ENCODE data around the gene CACNA2D4. TPM values are rescaled to one million over a fixed set of nuclear protein-coding genes. Genes with fewer than 3 reads are reported as not detected.
"Not testable (repeated sequence)": the region's sequence is repeated elsewhere in the genome, so short reads cannot be mapped to it uniquely, and the experiment has no call there.

Gene CACNA2D4
- 1 to 10 TPM in 4 of 8 experiments, under 1 TPM in 4; 0.22 to 2.5 (median 1.1) TPM for total RNA-seq

- Histone ChIP-seq H3K4me1 (replicated peaks in 1 of 2) (peaks cover 10 to 27% of the 10 kb centered on the region in 2 donors), H3K27ac (no peak within 1 kb of the TSS), H3K4me3 (no peak within 1 kb of the TSS)
- in situ Hi-C loops (cut with MboI; ENCODE audit: low pct_unique_long_range_greater_than_20kb in 2 of 9, low sequenced_read_pairs in 9 of 9, unreplicated experiment in 9 of 9), result no loop called here
- peak in 3 of 8 experiments; percentile 31 to 59 (median 31) for ATAC-seq (replicated peaks in 6 of 8)
- 53 to 77% methylated on average over 2 to 4 of the region's 18 CpGs; no CpG with 5 or more reads in 8 of the 10 experiments for WGBS, 10 experiments
Observed at GRCh38 chr12:1918081-1918883, at the start of gene CACNA2D4. CACNA2D4 (minus strand) TSS chr12:1918652; CDS start chr12:1918473, 179 bp downstream.

GRCh38 chr12:1966561-1967226 is 48.2 kb upstream of the CACNA2D4 start:
- Histone ChIP-seq H3K4me3 (no peak overlapping the region), H3K4me1 (replicated peaks in 1 of 2) (no peaks in the 10 kb centered on the region), H3K27ac (no peak overlapping the region)
- in situ Hi-C loops (cut with MboI; ENCODE audit: low pct_unique_long_range_greater_than_20kb in 2 of 9, low sequenced_read_pairs in 9 of 9, unreplicated experiment in 9 of 9), result no loop called here
- 60 to 100% (median 82%) methylated on average over 1 to 4 of the region's 4 CpGs for WGBS, 10 experiments
- peak in 2 of 8 experiments; percentile 41 to 68 for ATAC-seq (replicated peaks in 6 of 8)

GRCh38 chr12:1965916-1966315 is 47.5 kb upstream of the CACNA2D4 start:
- peak in 1 of 8 experiments; percentile 74 for ATAC-seq (replicated peaks in 6 of 8)
- in situ Hi-C loops (cut with MboI; ENCODE audit: low pct_unique_long_range_greater_than_20kb in 2 of 9, low sequenced_read_pairs in 9 of 9, unreplicated experiment in 9 of 9), result no loop called here
- H3K27ac ChIP-seq, result no peak overlapping the region

GRCh38 chr12:1962051-1963020 is 43.9 kb upstream of the CACNA2D4 start:
- no peaks in the 10 kb centered on the region for H3K4me1 ChIP-seq (replicated peaks in 1 of 2)
- 60 to 100% (median 90%) methylated on average over 1 to 5 of the region's 5 CpGs; no CpG with 5 or more reads in 1 of the 10 experiments for WGBS, 10 experiments

More at GRCh38 chr12:1965916-1966315, 47.5 kb upstream of the CACNA2D4 start:
- Histone ChIP-seq H3K4me1 (replicated peaks in 1 of 2) (no peaks in the 10 kb centered on the region), H3K4me3 (no peak overlapping the region)
- 52 to 100% (median 77%) methylated on average over 1 to 2 of the region's 2 CpGs; no CpG with 5 or more reads in 3 of the 10 experiments for WGBS, 10 experiments

GRCh38 chr12:1956716-1957115 is 38.3 kb upstream of the CACNA2D4 start:
- ATAC-seq (replicated peaks in 6 of 8), result no peak
- WGBS, 10 experiments, result 85 to 100% (median 95%) methylated on average over 1 to 3 of the region's 3 CpGs; no CpG with 5 or more reads in 1 of the 10 experiments
- Histone ChIP-seq H3K4me1 (replicated peaks in 1 of 2) (no peaks in the 10 kb centered on the region), H3K27ac (no peak overlapping the region), H3K4me3 (no peak overlapping the region)
- in situ Hi-C loops (cut with MboI; ENCODE audit: low pct_unique_long_range_greater_than_20kb in 2 of 9, low sequenced_read_pairs in 9 of 9, unreplicated experiment in 9 of 9), result no loop called here

More at GRCh38 chr12:1962051-1963020, 43.9 kb upstream of the CACNA2D4 start:
- in situ Hi-C loops (cut with MboI; ENCODE audit: low pct_unique_long_range_greater_than_20kb in 2 of 9, low sequenced_read_pairs in 9 of 9, unreplicated experiment in 9 of 9), result no loop called here
- ATAC-seq (replicated peaks in 6 of 8), result no peak
- H3K27ac ChIP-seq, result no peak overlapping the region
- H3K4me3 ChIP-seq, result no peak overlapping the region

- 70 to 94% (median 88%) methylated on average over 1 to 11 of the region's 15 CpGs; no CpG with 5 or more reads in 1 of the 10 experiments for WGBS, 10 experiments
- Histone ChIP-seq H3K4me1 (replicated peaks in 1 of 2) (no peaks in the 10 kb centered on the region), H3K4me3 (no peak overlapping the region), H3K27ac (no peak overlapping the region)
- ATAC-seq (replicated peaks in 6 of 8), result peak in 1 of 8 experiments; percentile 35
- in situ Hi-C loops (cut with MboI; ENCODE audit: low pct_unique_long_range_greater_than_20kb in 2 of 9, low sequenced_read_pairs in 9 of 9, unreplicated experiment in 9 of 9), result loop anchor here in 7 of 9 experiments (25.0 kb wide), 4 partner anchors 138 to 313 kb away; partner anchors contain the start of genes WNT5B (in 3 of the 7) and LRTM2 (in 1 of the 7)
Observed at GRCh38 chr12:1949771-1950470, 31.5 kb upstream of the CACNA2D4 start.

- Histone ChIP-seq H3K27ac (no peak overlapping the region), H3K4me1 (replicated peaks in 1 of 2) (no peaks in the 10 kb centered on the region), H3K4me3 (no peak overlapping the region)
- WGBS, 10 experiments, result 100% methylated on average over 1 to 4 of the region's 11 CpGs; no CpG with 5 or more reads in 5 of the 10 experiments
- no peak for ATAC-seq (replicated peaks in 6 of 8)
- in situ Hi-C loops (cut with MboI; ENCODE audit: low pct_unique_long_range_greater_than_20kb in 2 of 9, low sequenced_read_pairs in 9 of 9, unreplicated experiment in 9 of 9), result loop anchor here in 7 of 9 experiments (25.0 kb wide), 4 partner anchors 137 to 312 kb away; partner anchors contain the start of genes WNT5B (in 3 of the 7) and LRTM2 (in 1 of the 7)
Observed at GRCh38 chr12:1948883-1949282, 30.4 kb upstream of the CACNA2D4 start.

- ATAC-seq (replicated peaks in 6 of 8), result no peak
- Histone ChIP-seq H3K4me3 (no peak overlapping the region), H3K27ac (no peak overlapping the region), H3K4me1 (replicated peaks in 1 of 2) (no peaks in the 10 kb centered on the region)
- in situ Hi-C loops (cut with MboI; ENCODE audit: low pct_unique_long_range_greater_than_20kb in 2 of 9, low sequenced_read_pairs in 9 of 9, unreplicated experiment in 9 of 9), result loop anchor here in 7 of 9 experiments (25.0 kb wide), 4 partner anchors 135 to 310 kb away; partner anchors contain the start of genes WNT5B (in 3 of the 7) and LRTM2 (in 1 of the 7)
- 0 to 67% (median 24%) methylated on average over 1 of the region's 1 CpG; no CpG with 5 or more reads in 4 of the 10 experiments for WGBS, 10 experiments
Observed at GRCh38 chr12:1947081-1947480, 28.6 kb upstream of the CACNA2D4 start.

GRCh38 chr12:1946296-1946695 is 27.8 kb upstream of the CACNA2D4 start:
- ATAC-seq (replicated peaks in 6 of 8), result no peak
- in situ Hi-C loops (cut with MboI; ENCODE audit: low pct_unique_long_range_greater_than_20kb in 2 of 9, low sequenced_read_pairs in 9 of 9, unreplicated experiment in 9 of 9), result loop anchor here in 7 of 9 experiments (25.0 kb wide), 4 partner anchors 134 to 309 kb away; partner anchors contain the start of genes WNT5B (in 3 of the 7) and LRTM2 (in 1 of the 7)
- Histone ChIP-seq H3K4me3 (no peak overlapping the region), H3K27ac (no peak overlapping the region), H3K4me1 (replicated peaks in 1 of 2) (no peaks in the 10 kb centered on the region)
- 37 to 100% (median 89%) methylated on average over 1 to 3 of the region's 3 CpGs; no CpG with 5 or more reads in 2 of the 10 experiments for WGBS, 10 experiments

- H3K4me3 ChIP-seq; H3K27ac ChIP-seq; ATAC-seq (replicated peaks in 6 of 8); H3K4me1 ChIP-seq (replicated peaks in 1 of 2): not testable (repeated sequence)
- WGBS, 10 experiments, result 40 to 100% (median 94%) methylated on average over 1 to 3 of the region's 5 CpGs; no CpG with 5 or more reads in 4 of the 10 experiments
- in situ Hi-C loops (cut with MboI; ENCODE audit: low pct_unique_long_range_greater_than_20kb in 2 of 9, low sequenced_read_pairs in 9 of 9, unreplicated experiment in 9 of 9), result loop anchor here in 7 of 9 experiments (25.0 kb wide), 4 partner anchors 133 to 308 kb away; partner anchors contain the start of genes WNT5B (in 3 of the 7) and LRTM2 (in 1 of the 7)
Observed at GRCh38 chr12:1945502-1945901, 27.1 kb upstream of the CACNA2D4 start.

All from motor neuron (in vitro differentiated cells).